DMS153 treated with DMSO at 0.1 percent for 48 hours (cell line): ENCODE measurements around the gene KCNJ4.
"Not testable (repeated sequence)": the region's sequence is repeated elsewhere in the genome, so short reads cannot be mapped to it uniquely, and the experiment has no call there.

Experiments
- DNase-seq: peaks from one replicate; lab custom pipeline; 2025; ENCODE audit not compliant: unreplicated experiment; lab: John Stamatoyannopoulos, UW

Gene KCNJ4

GRCh38 chr22:38388506-38389427 is 66.2 kb downstream of the KCNJ4 start:
- DNase-seq = not testable (repeated sequence)

GRCh38 chr22:38386918-38387317 is 68.1 kb downstream of the KCNJ4 start:
- not testable (repeated sequence) for DNase-seq

DNA sequence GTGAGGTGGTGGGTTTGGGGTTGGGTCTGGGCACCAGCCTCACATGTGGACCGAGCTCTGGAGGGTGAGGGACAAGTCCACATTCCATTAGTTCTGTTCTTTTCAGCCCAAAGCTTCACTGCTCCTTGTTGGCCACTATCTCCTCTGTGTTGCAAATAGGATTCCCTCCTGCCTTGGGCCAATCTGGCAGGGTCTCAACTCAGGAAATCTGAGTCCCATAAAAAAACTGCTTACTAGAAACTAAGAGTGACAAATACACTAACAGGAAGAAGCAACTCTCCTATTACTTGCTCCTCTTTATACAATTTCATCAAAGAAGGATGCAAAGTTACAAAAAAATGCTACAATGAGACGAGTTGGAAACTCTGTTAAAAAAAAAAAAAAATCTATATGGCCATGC is 71.6 kb downstream of the KCNJ4 start:
- no peak for DNase-seq

DNA sequence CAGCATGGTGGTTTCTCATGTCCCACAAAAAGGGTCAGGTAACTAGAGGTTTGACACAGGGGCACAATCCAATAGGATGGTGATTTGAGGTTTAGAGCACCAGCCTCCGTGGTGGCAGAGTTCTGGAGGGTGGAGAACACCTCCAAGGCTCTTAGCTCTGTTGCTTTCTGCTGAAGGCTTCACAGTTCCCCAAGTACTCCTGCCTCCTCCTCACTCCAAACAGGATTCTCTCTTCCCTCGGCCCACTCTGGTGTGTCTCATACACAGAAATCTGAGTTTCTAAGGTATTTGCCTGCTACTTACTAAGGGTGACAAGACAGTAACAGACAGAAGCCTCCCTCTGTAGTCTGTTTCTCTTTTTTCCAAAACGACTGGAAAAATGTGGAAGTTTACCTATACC is 73.6 kb downstream of the KCNJ4 start:
- not testable (repeated sequence) for DNase-seq
